Transverse colon (tissue), 3 donors: Measurements from ENCODE around the gene PACS1.

ENCODE experiments used
- POLR2A ChIP-seq: fragments of 450-650 bp; IDR thresholded peaks from one replicate; pipeline ENCODE4 v1.6.1; 2016; ENCODE audit warnings: antibody characterized with exemption, mild to moderate bottlenecking, moderate library complexity
- TF ChIP-seq, protein P1 (sequence below), 5 experiments: fragments of 200-600 bp in 3 of 5; fragments of 450-650 bp in 2 of 5; sonication (generic) in 3 of 5; IDR thresholded peaks; 1 replicate in 2 of 5; 2 replicates in 3 of 5; pipeline ENCODE4 v1.5.1; 2016 to 2017; ENCODE audit warnings: antibody characterized with exemption in 5 of 5, inconsistent platforms in 3 of 5, mild to moderate bottlenecking in 2 of 5, moderate library complexity in 1 of 5

- TF ChIP-seq, protein P1, sequence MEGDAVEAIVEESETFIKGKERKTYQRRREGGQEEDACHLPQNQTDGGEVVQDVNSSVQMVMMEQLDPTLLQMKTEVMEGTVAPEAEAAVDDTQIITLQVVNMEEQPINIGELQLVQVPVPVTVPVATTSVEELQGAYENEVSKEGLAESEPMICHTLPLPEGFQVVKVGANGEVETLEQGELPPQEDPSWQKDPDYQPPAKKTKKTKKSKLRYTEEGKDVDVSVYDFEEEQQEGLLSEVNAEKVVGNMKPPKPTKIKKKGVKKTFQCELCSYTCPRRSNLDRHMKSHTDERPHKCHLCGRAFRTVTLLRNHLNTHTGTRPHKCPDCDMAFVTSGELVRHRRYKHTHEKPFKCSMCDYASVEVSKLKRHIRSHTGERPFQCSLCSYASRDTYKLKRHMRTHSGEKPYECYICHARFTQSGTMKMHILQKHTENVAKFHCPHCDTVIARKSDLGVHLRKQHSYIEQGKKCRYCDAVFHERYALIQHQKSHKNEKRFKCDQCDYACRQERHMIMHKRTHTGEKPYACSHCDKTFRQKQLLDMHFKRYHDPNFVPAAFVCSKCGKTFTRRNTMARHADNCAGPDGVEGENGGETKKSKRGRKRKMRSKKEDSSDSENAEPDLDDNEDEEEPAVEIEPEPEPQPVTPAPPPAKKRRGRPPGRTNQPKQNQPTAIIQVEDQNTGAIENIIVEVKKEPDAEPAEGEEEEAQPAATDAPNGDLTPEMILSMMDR (IDR thresholded peaks at IDR 0.05): no peak
- no peak for TF ChIP-seq POLR2A
Observed at GRCh38 chr11:66150725-66151124, 80.7 kb downstream of the PACS1 start.
